Stimulated activated CD8-positive, alpha-beta memory T cell treated with anti-CD3 and anti-CD28 coated beads, Interleukin-7, amount 100 ng/mL, for 48 hours (primary cell): ENCODE measurements around the gene DOCK1.

Source experiments
- DNase-seq, 2 donors: peaks; one replicate each; pipeline ENCODE4 v3.0.0-alpha.2; 2020; ENCODE audit warnings: low read depth in 1 of 2; ENCODE audit errors: extremely low read depth in 1 of 2

The DOCK1 gene

GRCh38 chr10:127129104-127129503, 223.9 kb downstream of the DOCK1 start:
- DNase-seq = no peak

GRCh38 chr10:127132451-127132850, 227.2 kb downstream of the DOCK1 start:
- no peak for DNase-seq

- DNase-seq = no peak
Observed at GRCh38 chr10:127133225-127133624, 228.0 kb downstream of the DOCK1 start.

GRCh38 chr10:127133672-127134500, 228.7 kb downstream of the DOCK1 start:
- DNase-seq = no peak

DNA sequence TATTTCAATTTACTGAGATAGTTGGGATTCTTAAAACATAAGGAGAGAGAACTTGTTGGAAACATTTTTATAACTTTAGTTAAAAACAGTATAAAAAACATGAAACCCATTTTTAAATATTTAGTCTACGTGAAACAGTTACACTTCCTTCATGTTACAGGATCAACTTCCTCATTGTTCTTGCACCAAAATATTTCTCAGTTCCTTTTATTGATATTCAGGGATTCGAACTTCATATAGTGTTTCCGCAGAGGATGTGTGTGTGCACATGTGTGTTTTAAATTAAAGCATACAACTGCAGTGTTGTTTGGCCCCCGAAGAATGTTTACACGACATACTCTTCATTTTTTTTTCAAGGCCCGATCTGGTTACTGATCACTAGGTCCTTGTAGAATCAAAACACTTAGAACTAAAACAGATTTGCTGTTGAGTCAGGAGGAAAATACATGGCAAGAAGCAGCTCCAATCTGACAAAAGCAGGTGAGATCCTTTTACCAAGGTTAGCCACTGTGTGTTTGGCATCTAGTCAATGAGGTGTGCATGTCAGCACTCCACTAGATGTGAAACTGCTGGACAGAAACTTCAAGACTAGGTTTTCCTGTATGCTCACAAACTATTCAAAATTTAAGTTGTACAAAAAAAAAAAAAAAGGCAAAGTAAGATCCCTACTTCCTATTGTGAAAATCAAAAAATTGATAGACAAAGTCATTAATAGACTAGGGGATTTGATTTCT, 230.8 kb downstream of the DOCK1 start:
- no peak for DNase-seq

DNA sequence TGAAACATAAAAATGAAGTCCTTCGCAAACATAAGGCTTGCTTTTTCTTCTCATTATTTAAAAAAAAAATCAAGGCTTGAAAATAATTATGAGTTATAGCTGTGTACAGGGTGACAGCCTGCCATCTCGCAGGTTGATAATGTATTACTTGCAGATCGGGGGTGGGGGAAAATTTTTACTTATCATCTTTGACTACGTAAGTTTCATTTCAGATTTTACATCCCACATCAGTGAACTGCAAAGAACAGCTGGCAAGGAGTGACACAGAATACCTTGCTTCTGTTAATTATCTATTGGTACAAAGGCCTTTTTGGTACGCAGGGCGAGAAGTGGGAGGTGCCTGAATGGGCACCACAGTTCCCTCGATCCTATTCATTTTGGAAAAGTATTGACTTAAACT, 232.2 kb downstream of the DOCK1 start:
- DNase-seq = no peak

DNA sequence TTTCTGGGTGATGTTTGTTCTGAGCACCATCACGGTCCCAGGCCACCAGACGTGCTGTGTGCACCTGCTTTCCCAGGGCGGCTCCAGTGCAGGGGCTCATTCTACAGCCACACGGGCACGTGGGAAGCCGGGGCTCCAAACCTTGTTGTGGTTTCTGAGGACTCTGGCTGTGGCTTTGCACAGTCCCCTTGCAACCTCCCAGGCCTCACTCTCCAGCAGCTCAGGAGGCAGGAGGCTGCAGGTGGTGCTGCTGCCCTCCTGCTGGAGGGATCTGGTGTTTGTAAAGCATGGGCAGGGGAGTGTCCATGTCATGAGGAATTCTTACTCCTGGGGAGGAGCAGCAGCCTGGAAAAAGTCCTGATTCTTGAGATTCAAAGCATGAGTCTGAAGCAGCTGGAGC, 236.9 kb downstream of the DOCK1 start:
- DNase-seq = no peak

DNA sequence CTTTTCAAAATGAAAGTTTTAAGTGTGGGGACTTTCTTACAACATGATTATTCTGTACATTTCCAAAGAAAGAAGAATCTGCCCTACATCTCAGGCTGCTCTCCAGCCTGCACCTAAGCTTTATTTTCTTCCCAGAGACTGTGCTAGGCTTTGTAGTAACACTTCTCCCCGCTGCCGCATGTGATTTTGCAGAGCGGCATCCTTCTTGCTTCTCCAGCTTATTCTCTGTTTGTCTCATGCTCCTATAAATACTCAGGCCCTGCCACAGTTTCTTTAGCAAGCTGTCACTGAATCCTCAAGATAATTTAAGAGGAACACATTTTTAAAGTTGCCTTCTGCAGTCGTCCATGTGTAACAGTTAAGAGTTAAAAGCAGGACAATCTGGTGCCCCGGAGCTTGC, 237.6 kb downstream of the DOCK1 start:
- no peak for DNase-seq

DNA sequence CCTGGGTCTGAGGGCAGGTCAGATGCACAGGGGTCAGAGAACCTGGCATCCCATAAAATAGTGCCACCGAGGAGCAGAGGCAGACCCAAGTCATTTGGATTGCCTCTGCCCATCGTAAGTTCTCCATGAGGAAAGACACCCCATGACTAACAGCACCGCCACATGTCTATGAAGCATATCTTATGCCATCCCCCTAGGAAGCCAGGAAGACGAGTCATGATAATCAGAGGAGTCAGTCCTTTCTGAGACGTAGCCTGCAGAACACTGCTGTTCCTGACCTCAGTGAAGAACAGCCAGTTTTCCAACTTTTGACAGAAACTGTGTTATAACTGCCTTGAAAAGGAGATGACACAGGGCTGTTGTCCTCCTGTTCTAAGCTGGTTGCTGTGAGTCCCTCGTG, 239.9 kb downstream of the DOCK1 start:
- DNase-seq = no peak

- DNase-seq = no peak
Observed at GRCh38 chr10:127146661-127147060, 241.4 kb downstream of the DOCK1 start.

- no peak for DNase-seq
Observed at GRCh38 chr10:127148066-127148932, 243.1 kb downstream of the DOCK1 start.

DNA sequence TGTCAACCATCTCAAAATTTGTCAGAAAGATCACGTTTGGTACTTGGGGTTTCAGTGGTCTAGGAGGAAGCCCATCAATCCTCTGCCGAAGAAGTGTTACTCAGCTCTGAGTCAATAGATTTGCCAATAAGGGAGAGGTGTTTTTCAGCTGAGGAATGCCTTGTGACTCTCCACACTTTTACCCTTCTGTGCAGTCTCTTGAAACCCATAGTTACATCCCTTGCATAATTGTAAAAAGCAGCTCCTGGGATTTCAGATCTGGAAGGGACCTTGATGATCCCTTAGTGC, 243.6 kb downstream of the DOCK1 start:
- DNase-seq = no peak

DNA sequence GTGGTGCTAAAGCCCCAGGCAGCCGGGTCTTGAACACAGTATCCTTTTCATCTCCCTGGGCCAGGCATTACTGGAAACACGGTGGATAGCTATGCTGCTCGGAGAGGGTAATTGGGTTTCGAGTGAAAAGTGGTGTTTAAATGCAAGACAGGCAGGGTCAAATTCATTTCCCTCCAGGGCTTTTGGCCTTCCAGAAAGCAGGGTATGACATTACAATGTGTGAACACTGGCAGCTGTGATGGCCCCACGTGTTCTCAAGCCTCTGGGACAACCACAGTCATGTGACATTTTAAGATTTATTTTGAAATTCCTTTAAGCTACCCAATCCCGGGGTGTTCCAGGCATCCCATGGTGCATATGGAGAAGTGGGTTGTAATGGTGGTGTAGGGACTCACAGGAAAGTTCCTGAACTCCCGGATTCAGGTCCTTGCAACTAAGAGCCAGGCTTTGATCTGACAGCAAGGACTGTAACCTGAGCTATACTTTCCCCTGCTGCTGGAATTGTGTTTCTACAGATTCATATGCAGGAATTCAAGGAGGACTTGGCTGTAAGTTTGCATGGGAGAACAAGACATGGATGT, 244.4 kb downstream of the DOCK1 start:
- no peak for DNase-seq

- no peak for DNase-seq
Observed at GRCh38 chr10:127150136-127150535, 244.9 kb downstream of the DOCK1 start.

DNA sequence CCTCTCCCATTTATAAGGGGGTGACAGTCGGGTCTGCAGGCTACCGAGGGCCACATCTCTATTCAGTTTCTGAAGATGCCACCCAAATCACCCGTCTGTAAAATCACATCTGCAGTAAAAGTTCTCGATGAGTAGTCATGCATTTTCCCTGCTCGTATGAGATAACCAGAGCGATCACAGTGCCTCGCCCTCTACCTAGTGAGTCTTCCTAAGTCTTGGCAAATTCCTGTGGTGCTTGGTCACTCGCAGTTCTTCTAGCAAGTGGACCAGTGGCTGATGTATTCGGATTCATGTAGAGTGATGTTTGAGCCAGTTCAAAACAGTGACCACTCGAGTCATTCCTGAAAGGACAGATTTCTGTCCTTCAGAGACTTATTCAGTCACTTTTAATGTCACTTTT, 246.3 kb downstream of the DOCK1 start:
- no peak for DNase-seq

DNA sequence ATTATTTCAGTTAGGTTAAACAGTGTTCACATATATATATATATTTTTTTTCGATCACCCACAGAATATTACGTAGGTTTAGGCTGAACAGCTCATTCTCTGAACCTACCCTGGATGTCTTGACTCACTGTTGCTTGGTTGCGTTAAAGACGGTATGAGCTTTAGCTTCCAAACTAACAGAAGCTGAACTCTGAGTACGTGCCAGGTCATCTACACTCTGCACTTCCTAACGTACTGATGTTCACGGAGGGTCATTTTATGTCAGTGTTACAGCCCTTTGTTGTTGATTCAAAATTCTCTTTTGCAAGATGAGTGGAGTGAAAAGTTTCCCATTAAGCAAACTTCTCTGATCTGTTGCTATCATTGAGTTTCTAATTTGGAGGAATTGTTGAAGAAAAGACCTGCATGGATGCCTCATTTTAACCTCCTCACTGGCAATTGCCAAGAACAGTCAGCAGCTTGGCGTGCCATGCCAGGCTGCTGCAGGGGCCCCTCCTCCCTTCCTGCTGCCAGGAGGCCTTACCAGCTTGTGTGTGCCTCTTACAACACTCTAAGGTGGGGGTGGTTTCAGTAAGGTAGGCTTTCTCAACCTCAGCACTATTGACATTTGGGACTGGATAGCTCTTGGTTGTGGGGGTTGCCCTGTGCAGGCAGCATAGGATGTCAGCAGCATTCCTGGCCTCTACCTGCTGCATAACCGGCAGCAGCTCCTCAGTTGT, 246.9 kb downstream of the DOCK1 start:
- no peak for DNase-seq

DNA sequence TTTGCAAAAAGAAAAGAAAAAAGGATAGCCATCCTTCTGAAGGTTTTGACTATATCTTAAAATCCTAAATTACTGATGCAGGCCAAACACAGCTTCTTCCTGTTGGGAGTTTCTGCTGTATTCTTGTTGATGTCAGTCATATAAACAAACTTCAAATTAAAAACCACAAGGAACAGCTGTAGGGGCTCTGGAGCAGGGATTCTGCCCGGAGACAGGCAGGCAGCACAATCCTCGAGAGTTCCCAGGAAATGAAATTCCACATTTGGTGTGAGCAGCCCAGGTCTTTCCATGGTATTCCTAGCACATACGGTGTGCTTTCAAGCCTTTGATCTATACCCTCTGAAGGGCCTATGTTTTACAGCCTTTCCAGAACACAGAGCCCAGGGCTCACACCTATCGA, 248.0 kb downstream of the DOCK1 start:
- DNase-seq = no peak

DNA sequence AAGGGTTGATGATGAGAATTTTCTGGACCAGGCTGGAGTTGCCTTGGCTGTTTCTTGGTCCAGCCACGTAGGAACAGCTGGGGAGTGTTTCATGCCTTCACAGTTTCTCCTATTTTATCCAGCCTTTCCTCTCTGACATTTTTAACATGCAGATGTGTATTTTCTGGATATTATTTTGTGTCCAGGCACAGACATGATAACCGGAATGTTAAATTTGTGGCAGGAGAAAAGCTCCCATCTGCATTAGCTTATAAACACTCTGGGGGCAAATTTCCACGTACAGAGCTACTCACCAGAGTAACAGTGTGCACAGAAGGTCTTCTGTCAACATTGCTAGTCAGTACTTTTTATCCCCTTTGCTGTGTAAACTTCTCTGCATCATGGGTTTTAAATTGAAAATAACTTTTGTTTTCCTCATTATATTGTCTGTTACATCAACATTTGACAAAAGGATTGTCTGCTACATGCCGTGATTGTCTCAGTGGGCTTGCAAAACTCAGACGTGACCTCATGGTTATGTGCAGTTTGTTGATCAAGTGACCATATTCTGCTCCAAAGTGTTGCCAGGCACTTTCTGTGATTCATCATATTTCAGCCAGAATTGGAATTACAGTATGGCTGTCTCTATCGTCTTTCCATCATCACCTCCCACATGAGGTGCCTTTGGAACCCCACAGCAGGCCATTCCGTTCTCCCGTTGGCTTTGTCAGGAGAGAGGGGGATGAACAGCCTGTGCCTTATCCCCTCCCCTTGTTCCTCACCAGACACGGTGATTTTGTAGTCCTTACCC, 249.8 kb downstream of the DOCK1 start:
- no peak for DNase-seq

- no peak for DNase-seq
Observed at GRCh38 chr10:127157089-127157488, 251.9 kb downstream of the DOCK1 start.
